ENCODE measurements around the gene SLC52A1.
A peak's percentile ranks its signal among the peaks of the same experiment; 100 is the strongest.

SLC52A1 gene

DNA sequence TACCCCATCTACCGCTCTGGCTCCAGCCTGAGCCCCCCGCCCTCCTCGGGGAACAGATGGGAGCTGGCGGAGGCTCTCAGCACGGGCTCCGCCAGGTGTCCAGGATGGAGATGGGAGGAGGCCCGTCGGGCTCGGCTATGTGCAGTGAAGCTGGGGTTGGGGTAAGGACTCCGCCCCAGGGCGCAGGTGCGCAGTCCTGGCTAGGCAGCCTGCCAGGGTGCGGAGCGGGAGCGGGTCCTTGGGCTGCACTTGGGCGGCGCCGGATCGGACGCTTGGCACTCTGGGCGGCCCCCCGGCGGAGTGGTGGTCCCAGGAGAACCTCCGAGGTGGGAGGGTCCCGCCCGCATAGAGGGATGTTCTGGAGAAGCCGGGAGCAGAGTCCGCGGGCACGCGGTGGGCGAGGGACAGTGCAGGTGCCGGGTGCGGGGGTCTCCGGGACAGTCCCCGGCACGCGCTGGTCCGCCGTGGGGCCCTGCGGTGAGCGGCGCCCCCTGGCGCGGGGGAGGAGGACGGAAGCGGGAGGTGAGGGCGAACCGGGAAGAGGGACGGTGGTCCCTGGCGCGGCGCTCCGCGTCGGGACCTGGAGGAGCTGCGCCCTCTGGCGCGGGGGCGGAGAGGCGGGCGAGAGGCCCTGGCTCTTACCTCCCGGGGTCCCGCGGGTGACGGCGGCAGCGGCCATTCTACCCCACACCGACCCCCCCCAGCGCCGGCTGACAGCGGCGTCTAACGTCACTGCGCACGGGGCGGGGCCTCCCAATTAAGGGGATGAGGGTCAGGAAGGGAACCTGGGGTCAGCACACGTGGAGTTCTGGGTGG is 48.1 kb downstream of the SLC52A1 start, which contains the start of gene CAMTA2:
TSS of gene CAMTA2 (minus strand) at position 725 of the 816 bp plus-strand sequence. CDS start 1,453 bp downstream, outside the sequence.
- DNase-seq: peak; percentile 68 to 79

- DNase-seq: no peak
Measured at GRCh38 chr17:4986403-4986802, 48.8 kb downstream of the SLC52A1 start.

All from NCI-H2081 (cell line).